Stimulated activated effector memory CD8-positive, alpha-beta T cell treated with anti-CD3 and anti-CD28 coated beads, Interleukin-12 subunit alpha, Interleukin-12 subunit beta, amount 100 ng/mL, for 72 hours (primary cell): ENCODE data around the gene CDK14.

Experiments used
- ATAC-seq: fragments of 150-1000 bp; cut with Tn5 transposase; 2 replicates; pipeline ENCODE4 v1.10.0; 2021
- DNase-seq, 2 donors: peaks; one replicate each; pipeline ENCODE4 v3.0.0; 2021 to 2022; ENCODE audit warnings: low spot score in 2 of 2
- H3K27ac Mint-ChIP-seq: one replicate; pipeline ENCODE4 v1.8.0; 2022; ENCODE audit warnings: mild to moderate bottlenecking, mixed read lengths
- H3K36me3 Mint-ChIP-seq: one replicate; pipeline ENCODE4 v1.8.0; 2022; ENCODE audit warnings: mild to moderate bottlenecking, mixed read lengths
- H3K4me1 Mint-ChIP-seq: one replicate; pipeline ENCODE4 v1.8.0; 2022; ENCODE audit warnings: mixed read lengths
- H3K4me3 Mint-ChIP-seq: one replicate; pipeline ENCODE4 v1.8.0; 2022; ENCODE audit warnings: mild to moderate bottlenecking, mixed read lengths
- H3K9me3 Mint-ChIP-seq: one replicate; pipeline ENCODE4 v1.8.0; 2022; ENCODE audit warnings: mixed read lengths

CDK14 gene

DNA sequence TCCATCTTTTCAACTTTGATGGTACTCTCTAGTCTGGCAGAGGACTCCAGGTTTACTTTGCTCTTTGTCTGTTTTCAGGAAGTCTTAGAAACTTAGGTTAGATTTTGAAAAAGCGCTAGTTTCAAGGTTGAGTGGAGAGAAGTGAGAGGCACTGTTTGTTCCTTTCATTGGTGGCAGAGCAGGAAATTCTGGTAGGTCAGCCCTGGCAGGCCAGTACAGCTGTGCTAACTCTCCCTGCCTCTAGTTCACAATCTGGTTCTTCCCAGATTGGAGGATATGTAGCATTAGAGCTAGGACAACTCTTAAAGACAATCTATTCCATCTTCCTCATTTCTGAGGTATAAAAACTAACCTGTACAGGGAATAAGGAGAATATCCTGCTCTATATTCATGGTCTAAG is 507.2 kb downstream of the CDK14 start:
- H3K27ac Mint-ChIP-seq, result no peak overlapping the region
- ATAC-seq (no peak), DNase-seq (no peak)
- no peaks in the 10 kb centered on the region for H3K36me3 Mint-ChIP-seq
- H3K4me1 Mint-ChIP-seq, result no peaks in the 10 kb centered on the region
- H3K9me3 Mint-ChIP-seq, result peaks cover 5% of the 10 kb centered on the region
- no peak overlapping the region for H3K4me3 Mint-ChIP-seq

DNA sequence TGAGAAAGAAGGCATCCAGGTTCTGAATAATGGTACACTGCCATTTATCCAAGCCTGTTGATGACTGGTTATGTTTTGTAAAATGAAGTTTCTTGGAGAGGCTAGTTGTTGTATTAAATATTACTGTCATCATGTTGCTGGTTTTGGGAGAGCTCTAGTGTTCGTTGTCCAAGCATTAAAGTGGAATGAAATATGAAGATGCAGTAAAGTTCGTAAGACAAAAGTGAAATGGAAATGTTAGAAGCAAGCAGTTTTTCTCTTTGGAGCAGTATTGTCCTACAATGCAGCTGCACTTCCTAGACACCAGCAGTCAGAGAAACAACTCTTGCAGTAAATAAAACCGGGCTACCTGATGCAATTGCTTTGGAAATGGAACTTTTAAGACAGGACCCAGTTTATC is 511.3 kb downstream of the CDK14 start:
- no peaks in the 10 kb centered on the region for H3K36me3 Mint-ChIP-seq
- no peak overlapping the region for H3K27ac Mint-ChIP-seq
- peaks cover 9% of the 10 kb centered on the region for H3K9me3 Mint-ChIP-seq
- H3K4me1 Mint-ChIP-seq, result no peaks in the 10 kb centered on the region
- no peak overlapping the region for H3K4me3 Mint-ChIP-seq
- no peak for DNase-seq
- no peak for ATAC-seq

GRCh38 chr7:91109200-91109599 is 513.1 kb downstream of the CDK14 start:
- ATAC-seq (no peak), DNase-seq (no peak)
- Mint-ChIP-seq H3K36me3 (no peaks in the 10 kb centered on the region), H3K4me3 (no peak overlapping the region), H3K27ac (no peak overlapping the region), H3K9me3 (peaks cover 9% of the 10 kb centered on the region), H3K4me1 (no peaks in the 10 kb centered on the region)

DNA sequence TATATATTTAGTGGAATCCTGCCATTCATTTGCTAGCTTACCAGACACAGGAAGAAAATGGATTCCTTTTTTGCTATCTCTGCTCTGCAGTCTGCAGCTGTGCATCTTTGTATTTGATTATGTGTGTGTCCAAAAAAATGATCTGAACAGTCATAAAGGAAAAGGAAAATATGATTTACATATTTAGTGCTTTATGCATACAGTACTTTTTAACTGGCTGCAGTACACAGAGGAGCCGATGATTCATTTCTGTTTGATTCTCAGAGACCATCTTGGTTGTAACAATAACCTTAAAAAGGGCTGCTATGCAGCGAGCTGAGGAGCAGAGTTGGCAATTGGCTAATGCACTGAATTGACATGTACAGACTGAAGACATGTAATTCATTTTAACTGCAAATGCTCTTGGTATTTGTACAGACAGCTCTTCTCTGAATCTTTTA is 516.8 kb downstream of the CDK14 start:
- Mint-ChIP-seq H3K9me3 (peaks cover 4% of the 10 kb centered on the region), H3K4me3 (no peak overlapping the region), H3K4me1 (no peaks in the 10 kb centered on the region)

GRCh38 chr7:91114232-91114631 is 518.1 kb downstream of the CDK14 start:
- Mint-ChIP-seq H3K4me1 (no peaks in the 10 kb centered on the region), H3K4me3 (no peak overlapping the region), H3K36me3 (no peaks in the 10 kb centered on the region), H3K9me3 (peaks cover under 1% of the 10 kb centered on the region), H3K27ac (no peak overlapping the region)
- ATAC-seq (no peak), DNase-seq (no peak)

More for the DNA sequence above, 516.8 kb downstream of the CDK14 start:
- Mint-ChIP-seq H3K36me3 (no peaks in the 10 kb centered on the region), H3K27ac (no peak overlapping the region)
- ATAC-seq, result no peak
- DNase-seq, result no peak

GRCh38 chr7:91126762-91127161 is 530.6 kb downstream of the CDK14 start:
- H3K27ac Mint-ChIP-seq, result no peak overlapping the region
- no peak for DNase-seq
- ATAC-seq, result no peak

GRCh38 chr7:91127325-91127724 is 531.2 kb downstream of the CDK14 start:
- Mint-ChIP-seq H3K36me3 (no peaks in the 10 kb centered on the region), H3K9me3 (peaks cover 13% of the 10 kb centered on the region), H3K4me3 (no peak overlapping the region), H3K4me1 (no peaks in the 10 kb centered on the region), H3K27ac (no peak overlapping the region)
- ATAC-seq (no peak), DNase-seq (no peak)

More at GRCh38 chr7:91126762-91127161, 530.6 kb downstream of the CDK14 start:
- H3K4me1 Mint-ChIP-seq, result no peaks in the 10 kb centered on the region
- H3K9me3 Mint-ChIP-seq, result peaks cover 9% of the 10 kb centered on the region
- no peak overlapping the region for H3K4me3 Mint-ChIP-seq
- H3K36me3 Mint-ChIP-seq, result no peaks in the 10 kb centered on the region

GRCh38 chr7:91127959-91128358 is 531.8 kb downstream of the CDK14 start:
- H3K9me3 Mint-ChIP-seq, result peaks cover 11% of the 10 kb centered on the region
- DNase-seq, result no peak
- H3K4me1 Mint-ChIP-seq, result no peaks in the 10 kb centered on the region
- no peak for ATAC-seq
- no peak overlapping the region for H3K4me3 Mint-ChIP-seq
- no peaks in the 10 kb centered on the region for H3K36me3 Mint-ChIP-seq
- H3K27ac Mint-ChIP-seq, result no peak overlapping the region

DNA sequence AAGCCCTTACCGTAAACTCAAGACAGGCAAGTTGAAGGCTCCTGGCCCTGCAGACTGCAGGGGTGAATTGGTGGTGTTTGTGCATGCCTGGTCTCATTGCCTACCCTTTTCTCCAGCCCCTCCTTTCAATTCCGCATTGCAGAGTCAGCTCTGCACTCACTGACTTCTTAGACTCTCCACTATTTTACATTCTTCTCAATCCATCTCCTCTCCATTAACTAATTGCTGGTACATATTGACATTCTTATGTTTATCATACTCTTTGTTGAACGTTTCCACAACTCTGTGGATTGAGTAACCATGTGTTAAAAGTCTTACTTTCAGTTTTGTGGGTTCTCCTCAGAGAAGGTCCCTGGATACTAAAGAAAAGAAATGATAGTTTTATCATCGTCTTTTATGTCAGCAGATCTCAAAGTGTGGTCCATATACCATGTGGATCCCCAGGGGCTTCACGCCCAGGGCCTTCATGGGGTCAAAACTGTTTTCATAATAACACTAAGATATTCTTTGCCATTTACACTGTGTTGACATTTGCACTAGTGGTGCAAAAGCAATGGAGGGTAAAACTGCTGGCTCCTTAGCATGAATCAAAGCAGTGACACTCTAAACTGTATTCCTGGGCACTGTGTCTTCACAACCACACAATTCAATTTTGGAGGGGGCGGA is 532.7 kb downstream of the CDK14 start:
- DNase-seq, result no peak
- peaks cover 8% of the 10 kb centered on the region for H3K9me3 Mint-ChIP-seq

GRCh38 chr7:91135300-91135699 is 539.2 kb downstream of the CDK14 start:
- Mint-ChIP-seq H3K4me3 (no peak overlapping the region), H3K9me3 (peaks cover 9% of the 10 kb centered on the region), H3K4me1 (no peaks in the 10 kb centered on the region), H3K27ac (no peak overlapping the region), H3K36me3 (no peaks in the 10 kb centered on the region)
- no peak for ATAC-seq
- no peak for DNase-seq

More for the DNA sequence above, 532.7 kb downstream of the CDK14 start:
- H3K27ac Mint-ChIP-seq, result no peak overlapping the region
- H3K4me1 Mint-ChIP-seq, result no peaks in the 10 kb centered on the region
- no peaks in the 10 kb centered on the region for H3K36me3 Mint-ChIP-seq
- no peak overlapping the region for H3K4me3 Mint-ChIP-seq
- no peak for ATAC-seq

GRCh38 chr7:91135703-91136430 is 539.7 kb downstream of the CDK14 start:
- Mint-ChIP-seq H3K9me3 (peaks cover 11% of the 10 kb centered on the region), H3K36me3 (no peaks in the 10 kb centered on the region), H3K4me1 (no peaks in the 10 kb centered on the region), H3K27ac (no peak overlapping the region), H3K4me3 (no peak overlapping the region)
- DNase-seq, result no peak
- ATAC-seq, result no peak

- ATAC-seq (no peak), DNase-seq (no peak)
- Mint-ChIP-seq H3K36me3 (no peaks in the 10 kb centered on the region), H3K27ac (no peak overlapping the region), H3K9me3 (peaks cover 9% of the 10 kb centered on the region), H3K4me3 (no peak overlapping the region), H3K4me1 (no peaks in the 10 kb centered on the region)
Observed at GRCh38 chr7:91137153-91137787, 541.1 kb downstream of the CDK14 start.

DNA sequence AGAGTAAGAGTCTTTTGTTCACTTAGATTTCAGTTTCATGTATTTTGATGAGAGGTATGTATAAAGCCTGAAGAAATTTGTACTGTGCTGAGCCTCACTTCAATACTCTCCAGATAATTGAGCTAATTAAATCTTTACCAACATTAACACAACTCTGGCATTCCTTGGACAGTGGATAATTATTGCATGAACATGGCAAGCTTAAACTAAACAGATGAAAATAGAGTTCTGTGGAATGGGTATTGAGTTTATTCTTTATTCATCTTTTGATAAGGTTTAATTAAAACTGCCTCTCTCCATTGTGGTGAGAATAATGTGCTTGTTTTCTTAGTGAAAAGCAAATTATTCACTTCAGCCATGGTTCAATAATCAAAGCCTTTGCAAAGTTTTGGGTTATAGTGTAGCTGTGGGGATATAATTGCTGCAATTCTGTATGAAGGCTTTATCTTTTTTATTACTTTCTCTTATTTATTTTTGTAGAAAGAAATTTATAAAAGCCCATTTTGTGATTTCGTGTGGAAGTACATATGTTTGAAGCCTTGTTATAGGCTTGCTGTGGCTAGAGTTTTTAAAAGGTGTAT is 541.8 kb downstream of the CDK14 start:
- no peak overlapping the region for H3K27ac Mint-ChIP-seq
- H3K4me3 Mint-ChIP-seq, result no peak overlapping the region
- H3K36me3 Mint-ChIP-seq, result no peaks in the 10 kb centered on the region
- peaks cover 9% of the 10 kb centered on the region for H3K9me3 Mint-ChIP-seq
- no peak for ATAC-seq
- no peaks in the 10 kb centered on the region for H3K4me1 Mint-ChIP-seq
- DNase-seq, result no peak

GRCh38 chr7:91140286-91140685 is 544.2 kb downstream of the CDK14 start:
- Mint-ChIP-seq H3K36me3 (no peaks in the 10 kb centered on the region), H3K4me1 (no peaks in the 10 kb centered on the region), H3K27ac (no peak overlapping the region), H3K4me3 (no peak overlapping the region), H3K9me3 (peaks cover 9% of the 10 kb centered on the region)
- DNase-seq (no peak), ATAC-seq (no peak)

DNA sequence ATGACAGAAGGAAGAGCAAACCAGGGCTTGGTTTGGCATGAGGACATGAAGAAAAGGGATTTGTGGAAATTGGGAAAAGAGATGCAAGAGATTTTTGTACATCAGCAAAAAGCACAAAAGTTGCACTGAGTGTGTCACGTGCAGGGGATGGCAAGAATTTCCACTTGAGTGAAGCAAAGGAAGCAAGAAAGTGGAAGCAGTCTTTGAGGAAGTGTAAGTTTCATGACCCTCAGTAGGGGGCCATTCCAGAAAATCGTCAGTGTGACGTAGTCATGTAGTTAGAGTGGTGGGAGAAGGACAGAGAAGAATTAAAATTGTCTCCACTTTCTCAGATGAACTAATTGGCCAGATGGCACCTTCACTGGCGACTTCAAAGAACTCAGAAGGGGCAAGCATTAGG is 544.9 kb downstream of the CDK14 start:
- no peak for ATAC-seq
- DNase-seq, result no peak
- Mint-ChIP-seq H3K36me3 (no peaks in the 10 kb centered on the region), H3K4me3 (no peak overlapping the region), H3K27ac (no peak overlapping the region), H3K9me3 (peaks cover 9% of the 10 kb centered on the region), H3K4me1 (no peaks in the 10 kb centered on the region)
